ENCODE results near the gene ITGB5.
A peak's percentile ranks its signal among the peaks of the same experiment; 100 is the strongest.
"Not testable (repeated sequence)": the region's sequence is repeated elsewhere in the genome, so short reads cannot be mapped to it uniquely, and the experiment has no call there.

Gene ITGB5

DNA sequence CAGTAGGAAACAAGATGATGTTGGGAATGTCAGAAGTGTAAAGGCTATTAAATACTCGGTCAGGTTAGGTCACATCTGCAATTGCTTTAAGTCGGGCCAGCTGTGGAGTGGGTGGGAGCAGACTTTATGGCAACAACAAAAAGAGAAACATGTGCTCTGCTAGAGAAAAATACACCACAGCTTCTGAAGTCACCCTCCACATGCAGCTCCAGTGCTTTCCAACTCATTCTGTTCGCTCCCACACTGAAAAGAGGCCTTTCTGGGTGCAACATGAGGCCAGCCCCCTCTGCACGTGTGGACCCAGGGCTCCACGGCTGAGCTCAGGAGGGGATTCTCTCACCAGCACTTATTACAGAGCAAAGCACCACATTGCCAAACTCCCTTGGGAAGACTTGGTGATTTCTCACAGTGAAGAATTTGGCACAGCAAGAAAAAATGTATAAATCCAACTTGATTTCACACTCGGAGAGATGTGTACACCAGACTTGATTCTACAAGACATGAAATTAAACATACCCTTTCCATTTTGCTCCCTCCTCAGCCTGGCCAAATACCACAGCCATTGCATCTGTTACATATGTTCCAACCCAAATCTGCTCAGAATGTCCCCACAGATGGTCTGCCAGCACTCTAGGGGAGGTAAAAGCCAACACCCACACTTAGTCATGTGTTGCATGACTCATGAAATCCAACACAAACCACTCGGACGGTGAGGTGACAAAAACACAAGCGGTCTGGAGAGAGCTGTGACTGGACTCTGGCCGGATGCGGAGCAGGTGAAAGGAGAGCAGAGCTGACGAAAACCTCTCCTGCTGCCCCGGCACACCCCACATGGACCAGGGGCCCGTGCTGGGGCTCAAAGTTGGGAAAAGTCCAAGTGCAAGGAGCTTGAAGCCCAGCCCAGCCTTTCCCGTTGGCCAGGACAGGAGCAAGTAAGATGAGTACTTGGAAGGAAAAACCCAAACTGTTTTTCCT lies 74.6 kb downstream of the ITGB5 start:
- DNase-seq (ENCODE audit: low spot score): peak; percentile 95

DNA sequence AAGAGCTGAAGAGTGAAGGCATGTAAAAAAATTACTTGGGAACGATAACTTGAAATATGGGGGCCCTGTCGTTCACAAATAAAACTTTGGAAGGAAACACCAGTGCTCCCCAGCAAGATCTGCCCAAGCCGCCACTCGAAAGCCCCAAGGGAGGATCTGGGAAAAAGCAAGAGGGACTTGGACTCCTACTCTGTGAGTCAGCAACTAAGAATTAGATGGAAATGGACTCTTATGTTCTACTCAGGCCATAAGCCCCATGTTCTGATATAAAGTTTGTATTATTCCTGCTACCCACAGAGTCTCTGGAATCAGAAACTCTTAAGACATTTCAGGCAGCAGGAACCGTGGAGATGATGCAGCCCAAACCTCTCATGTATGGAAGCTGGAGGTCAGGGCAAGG lies 75.7 kb downstream of the ITGB5 start:
- peak; percentile 86 for DNase-seq (ENCODE audit: low spot score)

DNA sequence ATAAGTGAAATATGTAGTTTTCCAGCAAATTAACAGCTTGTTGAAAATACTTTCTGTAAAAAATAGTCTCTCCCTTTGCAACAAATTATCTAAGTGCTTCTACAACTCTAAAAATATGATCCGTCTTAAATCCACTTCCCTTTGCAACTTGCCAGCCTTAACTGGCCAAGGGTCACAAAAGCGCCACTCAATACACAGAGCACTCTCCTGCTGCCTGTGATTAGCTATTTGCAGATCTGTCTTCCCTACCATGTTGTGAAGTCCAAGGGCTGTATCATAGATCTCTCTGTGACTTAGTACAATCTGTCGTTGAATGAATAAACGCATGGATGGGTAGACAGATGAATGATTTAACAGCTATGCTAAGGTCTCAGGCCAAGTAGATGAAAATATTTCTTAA lies 76.2 kb downstream of the ITGB5 start:
- no peak for DNase-seq (ENCODE audit: low spot score)

DNA sequence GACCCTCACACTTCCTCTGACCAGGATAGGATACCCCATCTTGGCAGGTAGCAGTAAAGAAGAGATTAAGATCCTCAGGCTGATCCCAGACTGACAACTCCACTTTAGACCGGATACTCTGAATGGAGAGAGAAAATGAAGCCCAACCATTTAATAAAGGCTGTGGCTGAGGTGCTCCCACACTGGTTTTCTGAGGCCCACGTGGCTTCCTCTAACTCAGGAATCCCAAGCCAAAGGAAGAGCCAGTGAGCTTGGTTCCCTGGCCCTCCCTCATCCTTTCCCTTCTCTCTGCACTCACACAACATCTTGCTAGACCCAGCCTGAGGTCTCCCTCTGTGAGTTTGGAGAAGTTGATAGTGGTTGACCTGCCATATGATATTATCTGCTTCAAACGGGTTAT lies 78.1 kb downstream of the ITGB5 start:
- no peak for DNase-seq (ENCODE audit: low spot score)

DNA sequence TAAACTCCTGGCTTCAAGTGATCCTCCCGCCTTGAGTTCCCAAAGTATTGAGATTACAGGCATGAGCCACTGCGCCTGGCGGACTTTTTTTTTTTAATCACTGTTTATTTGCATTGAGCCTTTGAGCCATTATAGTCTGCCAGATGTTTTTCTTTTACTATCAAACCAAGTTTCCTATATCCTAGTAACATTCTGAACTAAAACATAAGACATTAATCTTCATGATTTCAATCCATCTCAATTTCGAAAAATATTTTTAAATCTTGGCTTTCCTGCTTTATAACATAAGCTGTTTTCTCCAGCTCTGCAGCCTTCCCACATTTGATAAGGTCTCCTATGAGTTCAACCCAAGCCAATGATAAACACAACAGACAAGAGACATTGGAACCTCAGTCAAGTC lies 81.5 kb downstream of the ITGB5 start:
- no peak for DNase-seq (ENCODE audit: low spot score)

DNA sequence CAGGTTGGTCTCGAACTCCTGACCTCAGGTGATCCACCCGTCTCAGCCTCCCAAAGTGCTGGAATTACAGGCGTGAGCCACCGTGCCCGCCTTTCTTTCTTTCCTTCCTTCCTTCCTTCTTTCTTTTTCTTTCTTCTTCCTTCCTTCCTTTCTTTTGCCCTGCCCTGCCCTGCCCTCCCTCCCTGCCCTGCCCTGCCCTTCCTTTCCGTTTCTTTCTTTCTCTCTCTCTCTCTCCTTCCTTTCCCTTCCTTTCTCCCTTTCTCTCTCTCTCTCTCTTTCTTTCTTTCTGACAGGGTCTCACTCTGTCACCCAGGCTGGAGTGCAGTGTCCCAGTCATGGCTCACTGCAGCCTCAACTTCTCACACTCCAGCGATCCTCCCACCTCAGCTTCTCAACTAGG lies 82.3 kb downstream of the ITGB5 start:
- no peak for DNase-seq (ENCODE audit: low spot score)

DNA sequence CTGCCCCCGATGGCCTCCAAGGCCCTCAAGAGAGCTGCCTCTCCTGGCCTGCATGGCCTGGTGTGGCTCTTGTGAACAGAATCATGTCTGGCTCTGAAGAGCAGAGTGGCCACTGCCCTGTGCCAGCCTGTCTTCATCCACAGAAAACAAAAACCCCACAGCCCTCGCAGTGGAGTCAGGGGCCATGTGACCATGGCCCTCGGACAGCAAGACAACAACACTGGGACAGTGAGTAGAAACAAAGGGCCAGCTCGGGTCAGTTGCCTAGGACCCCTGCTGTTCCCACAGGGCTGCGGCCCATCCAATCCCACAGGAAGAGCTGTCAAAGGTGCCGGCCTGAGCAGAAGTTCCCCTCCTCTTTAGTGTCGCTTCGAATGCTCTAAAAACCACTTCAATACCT lies 84.5 kb downstream of the ITGB5 start:
- no peak for DNase-seq (ENCODE audit: low spot score)

DNA sequence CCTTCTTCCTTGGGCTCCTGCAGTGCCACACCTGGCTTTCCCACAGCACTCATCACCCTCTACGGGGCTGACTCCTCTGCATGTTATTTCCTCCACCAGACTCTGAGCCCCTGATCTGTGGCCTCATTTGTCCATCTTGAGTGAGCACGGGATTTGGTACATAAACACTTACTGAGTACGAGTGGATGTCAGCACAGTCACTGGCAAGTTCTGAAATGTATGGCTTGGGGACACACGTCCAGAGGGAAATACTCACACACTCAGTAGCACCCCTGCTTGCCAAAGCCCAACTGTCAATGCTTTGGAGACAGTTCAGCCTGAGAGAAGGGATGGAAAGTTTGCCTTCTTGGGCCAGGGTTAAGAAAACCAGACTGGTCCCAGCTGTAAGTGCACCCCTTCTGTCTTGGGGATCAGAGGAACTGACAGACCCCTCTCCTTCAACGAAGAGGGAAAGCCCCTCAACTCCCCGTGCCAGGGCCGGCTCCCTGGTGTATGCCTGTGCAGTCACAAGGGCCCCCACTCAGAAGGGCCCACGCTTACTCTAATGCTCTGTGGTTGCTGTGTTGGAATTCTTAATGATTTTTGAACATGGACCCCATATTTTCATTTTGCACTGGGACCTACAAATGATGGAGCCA lies 85.0 kb downstream of the ITGB5 start:
- DNase-seq (ENCODE audit: low spot score): no peak

DNA sequence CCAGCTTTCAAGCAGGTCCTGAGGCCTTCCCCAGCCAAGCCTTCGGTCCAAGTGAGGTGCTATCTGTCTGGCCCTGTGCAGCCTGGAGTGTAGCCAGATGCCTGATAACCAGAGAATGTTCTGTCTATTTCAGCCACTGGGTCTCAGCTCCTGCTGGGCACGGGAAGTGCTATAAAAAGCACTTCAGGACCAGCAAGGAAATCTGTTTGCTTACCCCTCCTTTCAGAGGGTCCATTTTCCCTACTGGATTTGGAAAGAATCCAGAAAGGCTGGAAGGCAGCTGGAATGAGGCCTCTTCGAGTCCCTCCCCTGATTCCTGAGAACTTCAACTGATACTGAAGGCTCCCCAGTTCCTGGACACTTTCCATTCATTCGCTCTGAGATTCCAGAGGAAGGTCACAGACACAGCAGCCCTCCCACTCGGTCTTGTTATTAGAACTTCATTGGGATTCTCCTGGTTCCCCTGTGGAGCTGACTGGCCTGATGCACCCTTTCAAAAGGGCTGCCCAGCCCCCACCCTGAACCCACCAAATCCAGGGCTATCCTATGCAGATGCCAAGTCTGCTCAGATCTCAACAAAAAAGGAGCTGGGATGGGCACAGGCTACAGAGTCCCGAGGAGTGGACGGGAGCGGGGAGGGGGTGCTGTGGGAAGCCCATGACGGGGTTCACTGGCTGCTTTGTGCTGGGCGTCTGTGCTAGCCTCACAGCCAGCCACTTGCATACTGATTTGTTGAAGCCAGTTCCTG lies 86.5 kb downstream of the ITGB5 start:
- no peak for DNase-seq (ENCODE audit: low spot score)

DNA sequence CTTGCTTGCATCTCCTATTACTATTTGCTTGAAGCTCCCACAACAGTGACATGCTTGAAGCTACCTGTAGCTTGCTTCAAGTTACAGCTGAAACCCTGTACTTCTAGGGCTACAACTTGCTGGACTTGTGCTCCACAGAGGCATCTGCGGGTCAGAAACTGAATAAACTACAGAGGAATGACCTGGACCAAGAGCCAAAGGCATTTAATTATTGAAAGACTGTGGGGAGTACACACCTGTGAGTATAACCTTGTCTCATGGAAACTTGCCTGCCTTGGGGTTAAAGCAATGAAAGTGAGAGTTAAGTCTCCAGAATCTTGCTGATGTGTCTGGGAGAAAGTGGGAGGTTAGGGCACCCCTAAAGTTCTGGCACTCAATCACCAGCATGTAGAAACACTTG lies 87.1 kb downstream of the ITGB5 start:
- no peak for DNase-seq (ENCODE audit: low spot score)

DNA sequence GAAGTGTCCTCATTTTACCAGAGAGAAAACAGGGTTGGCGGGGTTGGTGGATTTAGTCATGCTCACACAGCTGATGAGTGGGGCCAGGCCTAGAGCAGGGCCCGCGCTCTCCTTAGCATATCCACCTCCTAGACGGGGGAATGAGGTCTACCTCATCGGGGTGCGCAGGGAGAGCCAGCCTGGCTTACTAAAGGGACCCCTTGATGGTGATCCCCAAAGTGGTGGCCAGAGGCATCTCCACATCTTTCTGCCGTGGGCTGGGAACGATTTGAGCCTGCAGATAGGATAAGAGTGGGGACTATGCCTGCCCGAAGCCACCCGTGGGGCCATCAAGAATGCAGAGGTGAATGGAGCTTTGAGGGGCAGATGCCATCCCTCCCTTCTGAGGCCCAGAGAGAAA lies 87.5 kb downstream of the ITGB5 start:
- no peak for DNase-seq (ENCODE audit: low spot score)

DNA sequence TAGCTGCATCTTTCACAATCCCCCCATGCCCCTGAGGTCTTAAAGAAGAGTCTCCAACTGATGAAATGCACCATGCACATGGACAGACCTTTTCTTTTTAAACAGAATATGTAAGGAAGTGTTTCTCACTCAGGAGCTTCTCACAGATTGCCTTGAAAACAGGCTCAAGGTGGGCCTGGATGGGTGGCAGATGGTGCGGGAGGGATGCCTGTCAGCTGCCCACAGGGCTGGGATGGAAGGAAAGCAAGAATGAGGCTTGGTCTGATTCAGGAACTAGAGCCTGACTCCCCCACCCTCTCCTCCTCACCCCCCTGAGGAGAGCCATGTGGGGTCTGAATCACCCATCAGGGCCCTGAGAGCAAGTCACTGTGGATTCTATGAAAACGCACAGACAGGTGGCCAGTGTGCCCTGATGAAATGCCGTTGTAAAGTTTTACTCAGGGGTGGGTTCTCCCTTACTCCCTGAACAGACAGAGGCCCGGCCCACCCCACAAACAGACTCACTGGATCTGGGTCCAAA lies 89.7 kb downstream of the ITGB5 start:
- DNase-seq (ENCODE audit: low spot score): no peak

DNA sequence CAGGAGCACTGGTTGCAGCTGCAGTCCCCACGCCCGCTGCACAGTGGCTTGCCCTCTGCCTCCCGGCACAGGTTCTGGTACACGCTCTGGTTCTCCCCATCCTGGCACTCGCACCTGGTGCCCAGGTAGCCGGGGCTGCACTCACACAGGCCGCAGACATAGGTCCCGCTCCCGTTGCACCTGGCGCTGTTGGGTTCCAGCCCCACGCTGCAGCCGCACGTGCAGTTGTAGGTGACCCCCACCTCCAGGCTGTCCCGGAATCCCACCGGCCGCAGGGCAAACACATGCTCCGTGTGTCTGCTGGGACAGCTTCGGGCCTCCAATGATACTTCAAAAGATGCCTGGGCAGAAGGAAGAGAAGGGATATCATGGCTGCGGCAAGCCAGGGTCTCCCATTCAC lies 90.7 kb downstream of the ITGB5 start:
- no peak for DNase-seq (ENCODE audit: low spot score)

DNA sequence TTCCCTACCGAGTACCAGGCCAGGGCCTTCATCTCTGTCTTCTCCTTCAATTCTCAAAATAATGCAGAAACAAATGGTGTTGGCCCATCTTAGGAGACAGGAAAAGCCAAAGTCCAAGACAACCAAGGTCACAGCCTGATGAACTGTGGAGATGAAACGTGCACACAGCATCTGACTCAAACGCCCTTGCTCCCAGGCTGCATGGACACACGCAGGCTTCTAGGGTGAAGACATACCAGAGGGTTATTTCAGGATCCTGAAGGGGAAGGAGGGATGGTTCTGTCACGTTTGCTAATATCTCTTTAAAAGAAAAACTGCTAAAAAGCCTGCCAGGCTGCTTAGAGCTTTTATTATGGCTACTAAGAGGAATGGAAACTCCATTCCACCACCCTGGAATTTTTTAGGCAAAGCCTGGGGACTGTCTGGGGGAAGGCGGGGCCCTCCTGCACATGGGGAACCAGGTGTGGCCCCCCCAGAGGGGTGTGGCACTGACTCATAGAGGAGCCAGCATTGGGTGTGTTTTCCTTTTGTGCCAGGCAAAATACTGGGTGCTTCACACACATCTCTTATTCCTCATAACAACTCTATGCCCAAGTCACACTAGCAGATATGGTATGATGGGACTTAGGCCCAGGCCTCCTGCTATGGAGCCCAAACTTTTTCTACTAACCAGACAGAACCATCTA lies 94.0 kb downstream of the ITGB5 start:
- peak; percentile 72 for DNase-seq (ENCODE audit: low spot score)

DNA sequence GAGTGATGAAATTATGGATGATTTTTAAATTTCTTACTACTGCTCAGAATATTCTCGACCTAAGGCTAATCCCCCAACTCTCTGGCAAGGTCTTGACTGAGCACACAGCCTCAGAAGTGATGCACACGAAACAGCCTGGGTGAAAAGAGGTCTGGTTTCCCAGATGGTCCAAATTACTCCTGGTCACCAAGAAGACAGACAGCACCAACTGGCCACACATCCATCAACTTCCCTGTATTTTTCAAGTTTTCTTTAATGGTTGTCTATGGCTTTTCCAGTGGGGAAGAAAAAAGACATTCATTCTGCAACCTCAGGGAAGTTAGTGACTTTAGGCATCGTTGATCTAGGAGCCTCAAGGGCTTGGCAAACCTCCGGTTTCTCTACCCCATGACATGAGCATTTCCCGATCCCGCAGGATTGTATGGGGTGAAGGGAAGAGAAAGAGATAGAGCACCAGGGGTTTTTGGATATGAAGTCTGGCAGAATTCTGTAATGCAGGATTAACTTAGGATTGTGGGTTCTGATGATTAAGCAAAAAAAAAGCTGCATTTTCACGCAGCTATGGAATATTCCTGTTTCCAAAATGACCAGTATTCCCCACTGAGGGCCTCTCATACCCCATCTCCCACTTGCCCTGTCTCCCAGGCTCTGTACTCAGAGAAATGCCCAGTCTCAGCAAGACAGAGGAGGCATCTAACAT lies 94.7 kb downstream of the ITGB5 start:
- DNase-seq (ENCODE audit: low spot score): no peak

DNA sequence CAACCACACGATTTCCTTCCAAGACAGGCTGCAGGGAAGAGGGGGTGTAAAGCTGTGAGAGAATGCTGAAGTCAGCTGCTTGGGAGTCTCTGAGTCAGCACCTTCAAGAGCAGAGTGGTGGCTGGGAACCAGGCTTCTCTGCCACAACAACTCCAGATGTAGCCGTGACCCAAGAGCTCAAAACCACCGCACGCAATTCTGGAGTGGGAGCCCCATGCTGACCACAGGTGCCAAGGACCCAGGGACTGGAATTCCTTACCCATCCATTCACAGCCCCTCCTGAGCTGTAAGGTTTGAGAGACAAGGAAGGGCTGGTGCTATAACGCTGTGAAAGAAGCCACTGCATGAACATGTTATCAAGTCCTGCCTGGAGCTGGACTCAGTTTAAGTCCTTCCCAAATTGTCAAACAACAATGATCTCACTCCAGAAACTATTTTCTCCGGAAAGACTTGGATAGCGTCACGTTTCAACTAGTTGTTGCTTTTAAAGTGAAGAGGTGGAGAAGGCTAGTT lies 95.5 kb downstream of the ITGB5 start:
- peak; percentile 94 for DNase-seq (ENCODE audit: low spot score)

DNA sequence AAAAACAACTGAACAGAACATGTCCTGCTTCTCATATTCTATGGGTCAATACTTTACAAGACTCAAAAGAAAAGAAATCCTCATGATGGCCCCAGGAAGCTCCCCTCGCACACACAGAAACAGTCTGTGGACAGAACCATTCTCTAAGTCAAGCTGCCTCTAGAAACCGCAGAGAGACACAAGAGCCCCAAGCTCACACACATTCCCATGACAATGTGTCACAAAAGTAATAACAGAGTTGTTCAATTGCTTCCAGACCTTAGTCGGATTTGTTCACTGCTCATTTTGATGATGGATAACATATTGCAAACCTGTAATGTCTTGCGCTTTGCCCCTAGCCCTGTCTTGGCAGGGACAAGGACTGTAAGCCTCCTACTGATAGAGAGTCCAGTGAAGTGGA lies 96.0 kb downstream of the ITGB5 start:
- DNase-seq (ENCODE audit: low spot score): peak; percentile 69

DNA sequence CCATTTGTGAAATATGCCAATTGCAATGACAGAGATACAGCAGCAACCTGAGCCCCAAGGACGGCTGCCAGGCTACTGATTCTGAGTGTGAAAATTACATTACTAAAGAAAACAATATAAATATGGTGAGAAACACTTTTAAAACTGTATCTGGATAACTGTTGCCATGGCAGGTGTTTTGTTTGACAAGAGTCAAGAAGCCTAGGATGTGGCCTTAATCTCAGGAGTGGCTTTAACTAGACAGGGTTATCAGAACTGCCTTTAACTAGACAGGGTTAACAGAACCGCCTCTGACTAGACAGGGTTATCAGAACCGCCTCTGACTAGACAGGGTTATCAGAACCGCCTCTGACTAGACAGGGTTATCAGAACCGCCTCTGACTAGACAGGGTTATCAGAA lies 98.1 kb downstream of the ITGB5 start:
- not testable (repeated sequence) for DNase-seq (ENCODE audit: low spot score)

DNA sequence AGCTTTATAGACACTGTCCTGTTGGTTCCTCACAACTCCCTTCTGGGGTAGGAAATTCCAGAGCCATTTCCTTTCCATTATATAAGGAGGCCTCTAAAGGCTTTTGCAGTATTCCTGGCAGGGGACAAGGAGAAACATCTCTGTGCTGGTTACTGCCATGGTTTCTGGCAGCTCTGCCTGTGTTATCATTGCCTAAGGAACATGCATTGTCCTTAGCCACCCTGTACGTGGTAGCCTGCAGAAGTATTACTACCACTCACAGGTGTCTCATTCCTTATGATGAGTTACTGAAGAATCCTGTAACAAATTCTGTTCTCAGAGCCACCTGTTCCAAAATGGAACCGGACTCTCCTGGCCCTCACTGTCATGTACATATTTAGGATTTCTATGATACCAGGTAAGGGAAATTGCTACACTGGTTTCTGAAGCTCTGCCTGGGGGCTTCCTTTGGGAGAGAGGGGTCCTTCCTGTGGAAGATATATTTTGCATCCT lies 98.9 kb downstream of the ITGB5 start:
- no peak for DNase-seq (ENCODE audit: low spot score)

DNA sequence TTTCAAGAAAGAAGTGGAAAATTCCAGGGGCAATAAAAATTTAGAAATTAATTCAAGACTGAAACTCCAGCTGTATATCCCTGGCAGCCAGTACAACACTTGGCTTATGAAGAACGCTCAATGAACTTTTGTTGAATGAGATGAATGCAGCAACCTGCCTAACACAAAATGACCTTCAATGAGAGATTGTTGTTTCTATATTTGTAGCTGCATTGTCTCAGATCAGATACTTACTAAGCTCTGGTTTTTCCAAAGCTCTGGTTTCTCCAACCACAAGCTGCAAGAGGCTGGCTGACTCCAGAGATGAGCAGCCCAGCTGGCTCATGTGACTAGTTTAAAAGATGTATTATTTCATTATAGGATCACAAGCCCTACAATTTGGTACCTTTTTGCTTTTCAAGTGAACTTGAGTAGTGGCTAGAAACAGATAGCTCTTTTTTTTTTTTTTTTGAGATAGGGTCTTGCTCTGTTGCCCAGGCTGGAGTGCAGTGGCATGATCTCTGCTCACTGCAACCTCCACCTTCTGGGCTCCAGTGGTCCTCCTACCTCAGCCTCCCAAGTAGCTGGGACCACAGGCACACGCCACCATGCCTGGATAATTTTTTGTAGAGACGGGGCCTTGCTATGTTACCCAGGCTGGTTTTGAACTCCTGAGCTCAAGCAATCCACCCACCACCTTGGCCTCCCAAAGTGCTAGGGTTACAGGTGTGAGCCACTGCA lies 99.5 kb downstream of the ITGB5 start:
- peak; percentile 14 for DNase-seq (ENCODE audit: low spot score)

All from AG08395 (cell line).